ENCODE data around the gene OSBPL9. TPM values are rescaled to one million over a fixed set of nuclear protein-coding genes. Genes with fewer than 3 reads are reported as not detected.

The OSBPL9 gene
- total RNA-seq, 1 donor from 2014 or later: 55.8 TPM

GRCh38 chr1:51629918-51630317, 13.0 kb downstream of the OSBPL9 start:
- H3K9me3 ChIP-seq (replicated peaks): no peaks in the 10 kb centered on the region
- H3K4me1 ChIP-seq: peaks cover 59% of the 10 kb centered on the region
- H3K27me3 ChIP-seq (ENCODE audit: low read depth): no peaks in the 10 kb centered on the region
- intact Hi-C loops (cut with micrococcal nuclease): loop anchor here (10.0 kb wide), 1 partner anchor 135 kb away; no protein-coding TSS in a partner anchor
- no peak overlapping the region for H3K27ac ChIP-seq (replicated peaks)
- no peak overlapping the region for H3K4me3 ChIP-seq
- no peaks in the 10 kb centered on the region for H3K36me3 ChIP-seq
- no peak for DNase-seq
- TF ChIP-seq, protein P1, sequence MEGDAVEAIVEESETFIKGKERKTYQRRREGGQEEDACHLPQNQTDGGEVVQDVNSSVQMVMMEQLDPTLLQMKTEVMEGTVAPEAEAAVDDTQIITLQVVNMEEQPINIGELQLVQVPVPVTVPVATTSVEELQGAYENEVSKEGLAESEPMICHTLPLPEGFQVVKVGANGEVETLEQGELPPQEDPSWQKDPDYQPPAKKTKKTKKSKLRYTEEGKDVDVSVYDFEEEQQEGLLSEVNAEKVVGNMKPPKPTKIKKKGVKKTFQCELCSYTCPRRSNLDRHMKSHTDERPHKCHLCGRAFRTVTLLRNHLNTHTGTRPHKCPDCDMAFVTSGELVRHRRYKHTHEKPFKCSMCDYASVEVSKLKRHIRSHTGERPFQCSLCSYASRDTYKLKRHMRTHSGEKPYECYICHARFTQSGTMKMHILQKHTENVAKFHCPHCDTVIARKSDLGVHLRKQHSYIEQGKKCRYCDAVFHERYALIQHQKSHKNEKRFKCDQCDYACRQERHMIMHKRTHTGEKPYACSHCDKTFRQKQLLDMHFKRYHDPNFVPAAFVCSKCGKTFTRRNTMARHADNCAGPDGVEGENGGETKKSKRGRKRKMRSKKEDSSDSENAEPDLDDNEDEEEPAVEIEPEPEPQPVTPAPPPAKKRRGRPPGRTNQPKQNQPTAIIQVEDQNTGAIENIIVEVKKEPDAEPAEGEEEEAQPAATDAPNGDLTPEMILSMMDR (IDR thresholded peaks at IDR 0.05; ENCODE audit: borderline replicate concordance): no peak

- TF ChIP-seq, protein P1 (IDR thresholded peaks at IDR 0.05; ENCODE audit: borderline replicate concordance): no peak
- no peaks in the 10 kb centered on the region for H3K9me3 ChIP-seq (replicated peaks)
- intact Hi-C loops (cut with micrococcal nuclease): loop anchor here (10.0 kb wide), 1 partner anchor 134 kb away; no protein-coding TSS in a partner anchor
- no peaks in the 10 kb centered on the region for H3K27me3 ChIP-seq (ENCODE audit: low read depth)
- no peak overlapping the region for H3K4me3 ChIP-seq
- DNase-seq: no peak
- H3K4me1 ChIP-seq: peaks cover 59% of the 10 kb centered on the region
- no peak overlapping the region for H3K27ac ChIP-seq (replicated peaks)
- H3K36me3 ChIP-seq: no peaks in the 10 kb centered on the region
Measured at GRCh38 chr1:51630393-51630792, 13.5 kb downstream of the OSBPL9 start.

DNA sequence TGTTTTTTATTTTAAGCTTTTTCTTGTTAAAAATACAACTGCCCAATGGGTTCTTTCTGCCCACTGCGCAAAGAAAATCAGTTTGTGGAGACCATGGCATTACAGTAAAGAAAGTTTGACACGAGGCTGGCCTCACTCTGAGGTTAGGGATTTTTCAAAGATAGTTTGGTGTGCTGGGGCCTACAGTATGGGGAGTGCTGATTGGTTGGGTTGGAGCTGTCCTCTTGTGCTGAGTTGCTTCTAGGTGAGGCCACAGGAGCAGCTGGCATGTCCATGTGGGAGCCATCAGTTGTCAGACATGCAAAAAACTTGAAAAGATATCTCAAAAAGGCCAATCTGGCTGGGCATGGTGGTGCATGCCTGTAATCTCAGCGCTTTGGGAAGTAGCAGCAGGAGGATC, 14.0 kb downstream of the OSBPL9 start:
- Histone ChIP-seq H3K4me1 (peaks cover 57% of the 10 kb centered on the region), H3K9me3 (replicated peaks) (no peaks in the 10 kb centered on the region), H3K27me3 (ENCODE audit: low read depth) (no peaks in the 10 kb centered on the region), H3K4me3 (no peak overlapping the region), H3K36me3 (no peaks in the 10 kb centered on the region), H3K27ac (replicated peaks) (no peak overlapping the region)
- TF ChIP-seq, protein P1 (IDR thresholded peaks at IDR 0.05; ENCODE audit: borderline replicate concordance): no peak
- DNase-seq: no peak
- intact Hi-C loops (cut with micrococcal nuclease): loop anchor here (10.0 kb wide), 1 partner anchor 134 kb away; no protein-coding TSS in a partner anchor

DNA sequence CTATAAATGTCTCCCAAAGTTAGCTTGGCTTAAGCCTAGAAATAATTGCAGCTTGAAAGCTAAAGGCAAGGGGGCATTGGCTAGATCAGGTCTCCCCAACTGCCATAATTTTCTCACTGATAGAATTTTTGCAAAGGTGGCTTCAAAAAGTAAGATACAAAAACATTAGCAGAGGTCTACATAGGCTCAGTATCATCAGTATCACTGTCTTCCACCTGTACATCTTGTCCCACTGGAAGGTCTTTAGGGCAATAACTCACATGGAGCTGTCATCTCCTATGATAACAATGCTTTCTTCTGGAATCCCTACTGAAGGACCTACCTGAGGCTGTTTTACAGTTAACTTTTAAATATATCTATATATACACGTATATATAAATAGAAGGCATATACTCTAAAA, 14.9 kb downstream of the OSBPL9 start:
- H3K9me3 ChIP-seq (replicated peaks): no peaks in the 10 kb centered on the region
- no peaks in the 10 kb centered on the region for H3K36me3 ChIP-seq
- intact Hi-C loops (cut with micrococcal nuclease): loop anchor here (10.0 kb wide), 1 partner anchor 133 kb away; no protein-coding TSS in a partner anchor
- no peak for DNase-seq
- H3K27ac ChIP-seq (replicated peaks): no peak overlapping the region
- TF ChIP-seq, protein P1 (IDR thresholded peaks at IDR 0.05; ENCODE audit: borderline replicate concordance): no peak
- H3K27me3 ChIP-seq (ENCODE audit: low read depth): no peaks in the 10 kb centered on the region
- H3K4me3 ChIP-seq: no peak overlapping the region
- H3K4me1 ChIP-seq: peaks cover 62% of the 10 kb centered on the region

DNA sequence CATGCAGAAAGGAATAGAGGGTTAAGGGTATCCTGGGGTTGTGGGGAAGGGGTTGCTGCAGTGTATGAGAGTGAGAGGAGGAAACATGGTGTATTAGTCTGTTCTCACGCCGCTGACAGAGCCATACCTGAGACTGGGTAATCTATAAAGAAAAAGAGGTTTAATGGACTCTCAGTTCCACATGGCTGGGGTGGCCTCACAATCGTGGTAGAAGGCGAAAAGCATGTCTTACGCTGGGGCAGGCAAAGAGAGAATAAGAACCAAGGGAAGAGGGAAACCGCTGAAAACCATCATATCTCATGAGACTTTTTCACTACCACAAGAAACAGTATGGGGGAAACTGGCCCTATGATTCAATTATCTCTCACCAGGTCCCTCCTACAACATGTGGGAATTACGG, 17.7 kb downstream of the OSBPL9 start:
- no peaks in the 10 kb centered on the region for H3K9me3 ChIP-seq (replicated peaks)
- no peaks in the 10 kb centered on the region for H3K27me3 ChIP-seq (ENCODE audit: low read depth)
- H3K4me1 ChIP-seq: peaks cover 54% of the 10 kb centered on the region
- intact Hi-C loops (cut with micrococcal nuclease): loop anchor here (10.0 kb wide), 1 partner anchor 130 kb away; no protein-coding TSS in a partner anchor
- no peak overlapping the region for H3K4me3 ChIP-seq
- TF ChIP-seq, protein P1 (IDR thresholded peaks at IDR 0.05; ENCODE audit: borderline replicate concordance): no peak
- no peaks in the 10 kb centered on the region for H3K36me3 ChIP-seq
- no peak for DNase-seq
- H3K27ac ChIP-seq (replicated peaks): no peak overlapping the region
